Inflammatory macrophage treated with lipopolysaccharide for 4 hours (primary cell): ENCODE results near the gene GADD45GIP1.
A peak's percentile ranks its signal among the peaks of the same experiment; 100 is the strongest.
"Not testable (repeated sequence)": the region's sequence is repeated elsewhere in the genome, so short reads cannot be mapped to it uniquely, and the experiment has no call there.

Source experiments
- DNase-seq: peaks from one replicate; pipeline ENCODE4 v3.0.0-alpha.2; 2020

Gene GADD45GIP1

DNA sequence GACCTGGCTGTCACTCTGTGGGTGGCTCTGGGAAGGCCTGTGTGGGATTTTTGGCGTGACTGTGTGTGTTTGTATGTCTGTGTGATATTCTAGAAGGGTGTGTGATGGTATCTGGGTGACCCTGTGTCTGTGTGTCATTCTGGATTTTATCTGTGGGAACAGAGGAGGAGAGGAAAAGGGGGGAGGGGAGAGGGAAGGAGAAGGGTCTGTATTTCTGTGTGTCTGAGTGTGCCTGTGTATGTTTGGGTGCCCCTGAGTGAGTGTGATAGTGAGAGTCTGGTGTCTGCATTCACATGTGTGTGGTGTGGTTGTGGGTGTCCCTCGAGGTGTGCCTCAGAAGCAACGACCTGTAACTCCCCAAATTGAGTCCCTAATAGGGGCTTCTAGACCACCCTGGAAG, 30.2 kb upstream of the GADD45GIP1 start:
- no peak for DNase-seq

DNA sequence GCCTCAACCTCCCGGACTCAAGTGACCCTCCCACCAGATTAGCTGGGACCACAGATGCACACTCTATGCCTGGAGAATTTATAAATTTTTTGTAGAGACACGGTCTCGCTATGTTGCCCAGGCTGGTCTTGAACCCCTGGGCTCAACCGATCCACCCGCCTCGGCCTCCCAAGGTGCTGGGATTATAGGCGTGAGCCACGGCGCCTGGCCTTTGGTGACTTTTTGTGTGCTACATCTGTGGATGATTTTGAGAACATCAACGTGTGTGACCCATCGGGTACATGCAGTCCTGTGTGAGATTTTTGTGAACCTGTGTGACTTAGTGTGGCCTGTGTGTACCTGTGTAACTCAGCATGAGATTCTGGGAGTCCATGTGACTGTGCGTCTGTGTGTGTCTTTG, 29.7 kb upstream of the GADD45GIP1 start:
- DNase-seq = no peak

DNA sequence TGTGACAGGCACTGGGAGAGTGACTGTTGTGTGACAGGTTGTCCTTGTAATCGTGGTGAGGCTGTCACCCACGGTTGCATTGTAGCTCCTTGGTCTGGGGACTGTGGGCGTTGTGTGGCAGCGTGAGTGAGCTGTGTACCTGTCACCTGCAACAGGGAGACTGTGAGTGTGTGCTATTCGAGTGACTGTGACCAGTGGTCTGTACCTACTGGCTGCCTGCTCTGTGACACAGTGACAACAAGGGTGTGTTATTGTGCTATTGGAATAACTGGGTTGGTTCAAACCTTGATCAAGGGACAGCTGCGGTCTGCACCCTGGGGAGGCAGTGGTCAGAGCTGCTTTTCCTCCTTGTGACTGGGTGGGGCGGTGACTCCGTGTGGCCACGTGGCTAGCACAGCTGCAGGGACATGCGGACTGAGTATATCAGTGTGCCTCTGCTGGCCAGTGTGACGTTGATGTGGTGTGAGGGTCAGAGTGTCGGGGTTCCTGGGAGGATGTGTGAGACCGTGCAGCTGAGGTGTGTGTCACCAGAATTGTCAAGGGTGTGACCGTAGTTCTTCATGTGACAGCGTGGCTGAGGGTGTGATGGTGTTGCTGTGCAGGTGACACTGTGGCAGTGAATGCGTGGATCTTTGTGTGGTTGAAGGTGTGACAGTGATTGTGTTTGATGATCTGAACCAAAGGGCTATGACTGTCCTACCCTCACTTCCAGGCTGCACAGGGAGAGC, 28.2 kb upstream of the GADD45GIP1 start:
- no peak for DNase-seq

DNA sequence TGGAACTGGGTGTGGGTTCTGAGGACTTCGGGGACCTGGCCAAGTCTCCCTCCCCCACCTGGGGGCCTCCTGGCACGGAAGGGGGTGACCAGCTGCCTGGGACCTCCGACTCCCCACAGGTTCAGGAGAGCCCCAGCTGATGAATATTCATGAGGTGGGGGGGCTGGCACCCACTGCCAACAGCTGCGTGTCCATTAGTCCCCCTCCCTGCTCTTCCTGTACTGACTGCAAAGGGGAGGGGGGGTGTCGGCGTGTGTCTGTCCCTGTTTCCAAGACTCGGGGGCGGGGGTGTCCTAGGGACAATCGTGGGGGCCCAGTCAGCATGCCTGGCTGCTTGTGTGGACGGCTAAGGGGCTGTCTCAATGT, 27.6 kb upstream of the GADD45GIP1 start:
- DNase-seq = no peak

DNA sequence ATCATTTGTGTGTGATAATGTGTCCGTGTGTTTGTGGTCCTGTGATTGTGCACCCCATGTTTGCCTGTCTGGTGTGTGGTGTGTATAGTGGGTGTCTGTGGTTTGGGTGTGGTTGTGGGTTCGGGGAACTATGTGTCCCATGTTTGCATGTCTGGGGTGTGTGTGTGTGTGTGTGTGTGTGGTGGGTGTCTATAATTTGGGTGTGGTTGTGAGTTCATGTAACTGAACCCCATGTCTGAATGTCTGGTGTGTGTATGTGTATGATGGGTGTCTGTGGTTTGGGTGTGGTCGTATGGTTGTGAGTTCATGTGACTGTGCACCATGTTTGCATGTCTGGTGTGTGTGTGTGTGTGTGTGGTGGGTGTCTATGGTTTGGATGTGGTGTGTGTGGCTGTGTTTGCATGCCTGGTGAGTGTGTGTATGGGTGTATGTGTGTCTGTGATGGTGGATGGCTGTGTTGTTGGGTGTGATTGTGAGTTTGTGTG, 27.2 kb upstream of the GADD45GIP1 start:
- no peak for DNase-seq

DNA sequence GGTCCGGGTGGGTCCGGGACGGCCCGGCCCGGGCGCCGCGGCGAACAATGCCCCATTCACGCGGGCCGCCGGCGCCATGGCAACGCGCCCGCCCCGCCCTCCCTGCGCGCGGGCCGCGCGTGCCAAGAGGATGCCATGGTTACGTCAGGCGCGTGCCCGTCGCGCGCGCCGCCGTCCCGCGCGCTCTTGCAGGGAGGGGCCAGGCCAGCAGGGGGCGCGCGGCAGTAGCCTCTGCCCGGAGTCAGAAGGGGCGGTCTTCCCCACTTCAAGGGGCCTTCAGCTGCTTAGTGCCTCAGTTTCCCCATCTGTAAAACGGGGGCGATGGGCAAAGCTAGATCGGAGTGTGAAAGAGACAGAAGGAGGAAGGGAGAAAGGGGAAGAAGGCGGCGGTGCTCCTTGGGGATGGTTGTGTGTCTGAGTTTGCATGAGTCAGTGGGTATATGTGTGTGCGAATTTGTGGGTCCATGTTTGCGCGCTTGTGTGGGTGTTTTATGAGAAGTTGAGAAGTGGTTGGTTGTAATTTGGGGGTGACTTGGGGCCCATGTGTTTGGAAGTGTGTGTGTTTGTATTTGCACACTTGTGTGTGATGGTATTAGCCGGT, 26.6 kb upstream of the GADD45GIP1 start:
- peak; percentile 62 for DNase-seq

DNA sequence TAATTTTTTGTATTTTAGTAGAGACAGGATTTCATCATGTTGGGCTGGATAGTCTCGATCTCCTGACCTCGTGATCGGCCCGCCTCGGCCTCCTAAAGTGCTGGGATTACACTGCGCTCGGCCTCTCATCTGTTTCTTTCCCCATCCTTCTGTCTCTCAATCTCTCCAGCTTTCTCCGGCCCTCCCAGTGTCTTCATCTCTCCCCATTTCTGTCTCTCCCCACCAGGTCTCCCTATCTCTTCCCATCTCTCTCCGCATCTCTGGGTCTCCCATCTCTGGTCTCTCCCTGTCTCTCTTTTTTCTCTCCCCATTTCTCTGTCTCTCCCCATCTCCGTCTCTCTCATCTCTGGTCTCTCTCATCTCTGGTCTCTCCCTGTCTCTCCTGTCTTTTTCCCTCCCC, 26.1 kb upstream of the GADD45GIP1 start:
- DNase-seq = no peak

DNA sequence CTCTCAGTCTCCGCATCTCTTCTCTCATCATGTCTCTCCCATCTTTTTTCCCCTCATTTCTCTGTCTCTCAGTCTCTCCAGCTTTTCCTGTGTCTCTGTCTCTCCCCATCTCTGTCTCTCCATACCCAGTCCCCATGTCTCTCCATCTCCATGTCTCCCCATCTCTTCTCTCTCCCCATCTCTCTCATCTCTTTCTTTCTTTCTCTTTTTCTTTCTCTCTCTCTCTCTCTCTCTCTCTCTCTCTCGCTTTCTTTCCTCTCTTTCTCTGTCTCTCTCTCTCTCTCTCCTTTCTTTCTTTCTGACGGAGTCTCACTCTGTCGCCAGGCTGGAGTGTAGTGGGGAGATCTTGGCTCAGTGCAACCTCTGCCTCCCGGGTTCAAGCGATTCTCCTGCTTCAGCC, 25.6 kb upstream of the GADD45GIP1 start:
- no peak for DNase-seq

DNA sequence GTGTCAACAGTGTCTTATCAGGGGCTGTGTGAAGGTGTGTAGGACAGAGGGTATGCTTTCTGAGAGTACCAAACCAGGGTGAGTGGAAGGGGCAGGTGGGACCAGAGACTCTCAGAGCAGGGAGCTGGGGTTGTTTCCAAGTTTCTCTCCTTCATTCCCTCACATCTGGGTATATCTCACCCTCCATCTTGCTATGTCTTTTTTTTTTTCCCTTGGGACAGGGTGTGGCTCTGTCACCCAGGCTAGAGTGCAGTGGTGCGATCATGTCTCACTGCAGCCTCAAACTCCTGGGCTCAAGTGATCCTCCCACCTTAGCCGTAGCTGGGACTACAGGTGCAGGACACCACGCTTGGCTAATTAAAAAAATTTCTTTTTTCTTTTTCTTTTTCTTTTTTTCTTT, 23.0 kb upstream of the GADD45GIP1 start:
- no peak for DNase-seq

DNA sequence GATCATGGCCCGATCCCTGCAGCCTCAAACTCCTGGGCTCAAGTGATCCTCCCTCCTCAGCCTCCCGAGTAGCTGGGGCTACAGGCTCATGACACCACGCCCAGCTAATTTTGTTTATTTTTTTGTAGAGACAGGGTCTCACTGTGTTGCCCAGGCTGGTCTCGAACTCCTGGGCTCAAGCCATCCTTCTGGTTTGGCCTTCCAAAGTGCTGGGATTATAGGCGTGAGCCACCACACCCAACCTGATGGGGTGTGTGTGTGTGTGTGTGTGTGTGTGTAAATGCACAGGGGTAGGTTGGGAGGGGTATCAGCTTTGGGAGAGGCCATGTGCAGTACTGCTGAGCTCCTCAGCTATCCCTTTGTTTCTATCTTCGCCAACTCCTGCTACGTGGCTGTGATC, 19.1 kb upstream of the GADD45GIP1 start:
- not testable (repeated sequence) for DNase-seq

DNA sequence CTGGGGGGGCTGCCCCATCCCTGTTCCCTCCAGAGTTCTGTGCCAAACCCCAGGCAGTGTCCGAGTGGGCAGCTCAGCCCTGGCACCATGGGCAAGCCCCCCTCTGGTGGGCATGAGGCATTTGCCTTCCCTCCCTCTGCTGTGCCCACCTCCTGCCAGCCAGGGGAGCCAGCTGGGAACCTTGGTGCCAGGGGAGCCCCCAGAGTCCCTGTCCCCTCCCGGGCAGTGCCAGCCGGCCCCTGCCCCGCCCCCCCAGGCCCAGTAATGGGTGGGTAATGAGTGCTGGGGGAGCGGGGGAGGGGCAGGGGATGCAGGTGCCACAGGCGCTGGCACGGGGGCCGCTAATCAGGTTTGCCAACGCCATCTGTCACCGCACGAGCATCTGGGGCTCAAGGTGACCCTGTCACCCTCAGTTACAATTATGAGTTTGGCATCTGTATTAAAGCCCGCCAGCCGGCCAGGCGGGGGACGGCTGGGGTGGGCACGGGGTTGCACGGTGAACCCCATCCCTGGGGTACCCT, 18.3 kb upstream of the GADD45GIP1 start:
- no peak for DNase-seq

DNA sequence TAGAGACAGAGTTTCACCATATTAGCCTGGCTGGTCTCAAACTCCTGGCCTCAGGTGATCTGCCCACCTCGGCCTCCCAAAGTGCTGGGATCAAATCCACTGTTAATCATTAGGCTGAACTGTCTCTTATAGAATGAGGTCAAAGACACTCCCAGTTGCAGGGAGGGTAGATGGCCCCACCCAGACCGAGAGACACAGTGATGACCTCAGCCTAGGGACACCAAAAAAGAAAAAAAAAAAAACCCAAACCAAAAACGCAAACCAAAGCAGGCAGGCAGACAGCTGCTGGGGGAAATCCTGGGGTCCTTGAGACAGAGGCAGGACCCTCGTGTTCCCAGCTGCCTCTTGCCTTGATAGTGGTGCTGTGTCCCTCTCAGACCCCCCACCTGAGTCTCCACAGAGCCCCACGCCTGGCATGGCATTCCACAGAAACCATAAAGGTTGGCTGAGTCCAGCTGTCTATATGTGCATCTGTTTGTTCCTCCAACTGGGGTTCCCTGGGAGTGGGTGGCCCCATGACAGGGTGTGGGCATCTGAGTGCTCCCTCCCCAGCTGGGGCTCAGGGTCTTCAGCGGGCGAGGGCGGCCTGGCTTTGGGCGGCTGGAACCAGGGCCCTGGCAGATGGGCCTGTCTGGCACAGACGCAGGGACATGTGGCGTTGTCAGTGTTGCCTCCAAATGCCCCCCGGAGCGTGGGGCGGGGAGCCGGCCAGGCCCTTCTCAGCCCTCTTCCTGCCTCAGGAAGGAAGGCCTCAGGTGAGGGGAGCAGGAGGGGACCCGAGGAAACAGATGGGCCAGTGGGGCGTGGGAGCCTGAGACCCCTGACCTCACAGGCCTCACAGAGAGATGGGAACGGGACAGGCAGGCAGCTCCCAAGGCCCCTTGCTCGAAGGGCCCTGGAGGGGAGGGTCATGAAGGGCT, 17.5 kb upstream of the GADD45GIP1 start:
- DNase-seq = peak; percentile 29

DNA sequence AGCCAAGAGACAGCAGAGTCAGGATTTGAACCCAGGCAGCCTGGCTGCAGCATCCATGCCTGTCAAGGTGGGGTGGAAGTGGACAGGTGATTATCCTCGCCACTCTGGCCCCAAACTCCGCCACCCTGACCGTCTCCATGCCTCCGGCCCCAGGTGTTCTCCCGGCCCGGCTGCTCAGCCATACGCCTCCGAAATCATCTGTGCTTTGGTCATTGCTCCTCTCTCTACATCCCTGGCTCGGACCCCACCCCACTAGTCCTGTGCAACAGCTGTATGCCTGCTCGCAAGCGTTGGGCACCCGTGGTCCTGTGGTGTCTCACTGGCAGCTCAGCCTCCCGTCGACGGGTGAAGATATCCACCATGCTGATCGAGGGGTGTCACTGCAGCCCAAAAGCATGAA, 16.2 kb upstream of the GADD45GIP1 start:
- DNase-seq = no peak

DNA sequence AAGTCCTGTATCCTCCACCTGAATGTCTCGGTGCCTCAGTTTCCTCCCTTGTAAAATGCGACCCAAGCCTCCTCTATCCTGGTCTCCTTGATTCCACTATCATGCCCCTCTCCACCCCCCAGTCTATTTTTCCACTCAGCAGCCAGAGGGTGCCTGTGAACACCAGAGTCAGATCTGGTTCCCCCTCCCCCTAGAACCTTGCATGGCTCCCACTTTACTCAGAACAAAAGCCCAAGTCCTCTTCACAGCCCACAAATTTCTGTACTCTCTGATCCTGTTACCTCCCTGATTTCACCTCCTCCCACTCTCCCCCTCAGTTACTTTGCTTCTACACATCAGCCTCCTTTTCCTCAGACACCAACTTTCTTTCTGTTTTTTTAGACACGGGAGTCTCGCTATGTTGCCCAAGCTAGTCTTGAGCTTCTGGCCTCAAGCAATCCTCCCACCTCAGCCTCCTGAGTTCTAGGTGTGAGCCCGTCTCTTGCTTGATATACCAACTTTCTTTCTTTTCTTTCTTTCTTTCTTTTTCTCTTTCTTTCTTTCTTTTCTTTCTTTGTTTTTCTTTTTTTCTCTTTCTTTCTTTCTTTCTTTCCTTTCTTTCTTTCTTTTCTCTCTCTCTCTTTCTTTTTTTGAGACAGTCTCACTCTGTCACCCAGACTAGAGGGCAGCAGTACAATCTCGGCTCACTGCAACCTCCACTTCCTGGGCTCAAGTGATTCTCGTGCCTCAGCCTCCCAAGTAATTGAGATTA, 13.2 kb upstream of the GADD45GIP1 start:
- DNase-seq = no peak

DNA sequence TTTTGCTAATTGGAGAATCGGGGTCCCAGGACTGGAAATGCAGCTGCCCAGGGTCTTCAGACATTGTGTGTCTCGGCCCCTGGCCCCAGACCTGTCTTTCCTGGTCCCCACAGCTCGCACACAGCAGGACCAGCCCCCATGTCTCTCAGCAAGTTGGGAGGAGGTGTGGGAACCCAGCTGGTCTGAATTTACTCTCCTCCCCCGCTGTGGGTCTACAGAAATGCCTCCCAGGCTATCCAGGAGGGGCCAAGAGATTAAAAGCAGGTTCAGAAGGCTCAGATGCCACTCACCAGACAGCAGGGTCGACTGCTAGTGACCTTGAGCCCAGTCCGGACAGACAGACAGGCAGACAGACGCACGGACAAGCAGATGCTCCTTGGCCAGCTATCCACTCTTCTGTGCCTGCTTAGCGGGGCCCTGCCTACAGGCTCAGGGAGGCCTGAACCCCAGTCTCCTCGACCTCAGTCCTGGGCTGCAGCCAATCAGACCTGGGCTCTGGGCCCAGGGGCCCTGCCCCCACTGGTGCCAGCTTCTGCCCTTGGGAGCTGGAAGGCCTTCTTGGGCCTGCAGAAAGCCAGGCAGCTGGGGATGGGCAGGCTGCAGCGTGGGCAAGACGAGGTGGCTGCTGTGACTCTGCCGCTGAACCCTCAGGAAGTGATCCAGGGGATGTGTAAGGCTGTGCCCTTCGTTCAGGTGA, 12.4 kb upstream of the GADD45GIP1 start, which contains the start of gene DAND5:
Gene DAND5 (plus strand): TSS at position 285 of the 697 bp plus-strand sequence. CDS start 85 bp downstream, at position 370.
- no peak for DNase-seq

DNA sequence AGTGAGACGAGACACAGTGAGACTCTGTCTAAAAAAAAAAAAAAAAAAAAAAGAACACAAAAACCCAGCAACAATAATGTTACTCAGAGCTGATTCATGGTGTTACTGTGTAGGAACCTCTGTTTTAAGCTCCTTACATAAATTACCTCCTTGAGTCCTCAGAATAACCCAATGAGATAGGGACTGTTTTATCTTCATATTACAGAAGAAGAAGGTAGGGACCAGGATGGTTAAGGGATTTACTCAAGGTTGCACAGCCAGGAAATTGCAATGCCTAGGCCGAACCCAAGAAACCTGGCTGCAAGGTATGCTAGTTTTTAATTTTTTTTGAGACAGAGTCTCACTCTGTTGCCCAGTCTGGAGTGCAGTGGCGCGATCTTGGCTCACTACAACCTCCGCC, 10.9 kb upstream of the GADD45GIP1 start:
- no peak for DNase-seq

DNA sequence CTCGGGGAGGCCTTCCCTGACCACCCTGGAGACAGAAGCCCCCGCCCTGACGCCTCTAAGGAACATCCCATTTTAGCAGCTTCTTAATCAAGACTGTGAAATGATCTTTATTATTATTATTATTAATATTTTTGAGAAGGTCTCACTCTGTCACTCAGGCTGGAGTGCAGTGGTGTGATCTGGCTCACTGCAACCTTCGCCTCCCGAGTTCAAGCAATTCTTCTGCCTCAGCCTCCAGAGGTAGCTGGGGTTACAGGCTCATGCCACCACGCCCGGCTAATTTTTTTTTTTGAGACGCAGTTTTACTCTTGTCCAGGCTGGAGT, 8.8 kb upstream of the GADD45GIP1 start:
- DNase-seq = no peak

DNA sequence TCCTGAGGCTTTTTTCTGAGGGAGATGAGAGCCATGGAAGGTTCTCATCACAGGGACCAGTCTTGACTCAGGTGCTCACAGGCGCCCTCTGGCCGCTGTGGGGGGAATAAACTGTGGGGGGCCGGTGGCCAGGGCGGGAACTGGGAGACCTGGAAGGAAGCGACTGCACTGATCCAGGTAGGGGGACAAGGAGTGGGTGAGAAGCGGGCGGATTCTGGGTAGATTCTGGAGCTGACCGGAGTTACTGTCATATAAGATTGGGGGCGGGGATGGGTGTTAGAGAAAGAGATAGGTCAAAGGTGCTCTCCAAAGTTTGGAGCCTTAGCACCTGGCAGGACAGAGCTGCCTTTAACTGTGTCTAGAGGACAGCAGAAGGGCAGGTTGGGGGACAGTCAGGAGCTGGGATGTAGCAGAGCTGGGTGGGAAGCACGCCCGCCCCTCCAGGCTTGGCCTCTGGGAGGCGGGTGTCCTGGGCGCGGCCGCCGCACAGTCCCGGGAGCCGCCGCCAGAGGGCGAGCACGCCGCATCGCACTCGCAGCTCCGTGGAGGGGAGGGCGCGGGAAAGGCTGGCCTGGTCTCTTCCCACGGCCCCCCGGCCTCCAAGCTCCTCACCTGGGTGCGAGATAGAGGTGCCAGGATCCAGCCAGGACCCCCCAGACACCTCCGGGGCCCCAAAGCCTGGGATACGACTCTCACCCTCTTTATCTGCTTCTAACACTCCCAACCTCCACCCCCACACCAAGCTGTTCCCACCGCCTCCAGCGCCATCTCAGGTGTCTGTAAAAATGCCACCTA, 8.2 kb upstream of the GADD45GIP1 start:
- peak; percentile 67 for DNase-seq

DNA sequence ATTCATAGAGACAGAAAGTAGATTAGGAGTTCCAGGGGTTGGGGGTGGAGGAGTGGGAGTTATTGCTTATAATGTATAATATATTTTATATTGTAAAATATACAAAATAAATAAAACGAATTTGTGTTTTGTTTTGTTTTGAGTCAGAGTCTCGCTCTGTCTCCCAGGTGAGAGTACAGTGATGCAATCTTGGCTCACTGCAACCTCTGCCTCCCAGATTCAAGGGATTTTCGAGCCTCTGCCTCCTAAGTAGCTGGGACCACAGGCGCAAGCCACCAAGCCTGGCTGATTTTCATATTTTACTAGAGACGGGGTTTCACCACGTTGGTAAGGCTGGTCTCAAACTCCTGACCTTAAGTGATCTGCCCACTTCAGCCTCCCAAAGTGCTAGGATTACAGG, 2.5 kb upstream of the GADD45GIP1 start:
- DNase-seq = no peak

DNA sequence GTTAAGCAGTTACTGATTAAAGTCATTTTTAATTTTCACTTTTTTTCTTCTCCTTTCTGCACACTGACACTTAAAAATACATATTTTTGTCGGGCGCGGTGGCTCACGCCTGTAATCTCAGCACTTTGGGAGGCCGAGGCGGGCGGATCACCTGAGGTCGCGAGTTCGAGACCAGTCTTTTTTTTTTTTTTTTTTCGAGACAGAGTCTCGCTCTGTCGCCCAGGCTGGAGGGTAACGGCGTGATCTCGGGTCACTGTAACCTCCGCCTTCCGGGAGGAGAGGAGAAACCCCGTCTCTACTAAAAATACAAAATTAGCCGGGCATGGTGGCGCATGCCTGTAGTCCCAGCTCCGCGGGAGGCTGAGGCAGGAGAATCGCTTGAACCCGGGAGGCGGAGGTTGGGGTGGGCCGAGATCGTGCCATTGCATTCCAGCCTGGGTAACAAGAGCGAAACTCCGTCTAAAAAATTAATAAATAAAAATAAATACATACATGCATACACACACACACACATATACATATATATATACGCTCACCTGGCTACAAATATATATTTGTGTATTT, 448 bp upstream of the GADD45GIP1 start:
- DNase-seq = not testable (repeated sequence)

DNA sequence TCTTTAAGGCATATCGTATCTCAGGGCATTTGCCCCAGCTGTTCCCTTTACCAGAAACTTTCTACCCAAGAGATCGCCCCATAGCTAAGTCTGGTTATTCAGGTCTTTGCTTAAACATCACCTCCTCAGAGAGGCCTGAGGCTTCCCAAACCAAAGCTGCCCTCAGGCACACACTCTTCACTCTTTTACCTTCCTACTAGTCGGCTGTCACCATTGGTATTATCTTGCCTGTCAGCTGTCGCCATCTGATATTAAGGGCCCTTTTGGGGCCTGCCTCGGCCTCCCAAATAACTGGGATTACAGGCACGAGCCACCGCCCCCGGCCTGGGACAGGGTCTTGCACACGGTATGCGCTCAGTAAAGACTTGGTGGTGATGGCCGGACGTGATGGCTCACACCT, 1.0 kb downstream of the GADD45GIP1 start:
- DNase-seq = no peak
